ENCODE results near the gene C10orf67. TPM values are rescaled to one million over a fixed set of nuclear protein-coding genes. Genes with fewer than 3 reads are reported as not detected.

The C10orf67 gene
- total RNA-seq, 1 experiment from 2014 or later, result 0.13 TPM

DNA sequence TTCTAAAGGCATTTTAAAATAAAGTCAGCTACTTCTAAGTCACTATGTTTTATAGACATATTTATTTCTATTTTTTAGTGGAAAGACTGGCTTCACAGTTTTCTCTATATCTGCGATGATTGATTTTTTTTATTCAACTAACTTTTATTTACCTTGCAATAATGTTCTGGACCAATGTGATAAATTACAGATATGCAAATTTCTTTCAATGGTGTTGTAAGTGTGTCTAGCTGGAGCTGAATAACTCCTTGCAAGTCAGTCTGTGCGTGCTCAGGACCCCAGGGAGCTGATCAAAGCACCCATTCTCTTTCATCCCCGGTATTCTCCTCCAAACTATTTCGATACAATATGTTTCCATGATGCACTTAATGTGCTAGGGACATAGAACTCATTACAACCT, 142.8 kb downstream of the C10orf67 start:
- Histone ChIP-seq H3K9me3 (ENCODE audit: low read depth, low read length, poor library complexity, severe bottlenecking) (no peaks in the 10 kb centered on the region), H3K4me3 (ENCODE audit: low read depth, low read length, poor library complexity, severe bottlenecking) (no peak overlapping the region), H3K36me3 (ENCODE audit: insufficient read depth, low read length, poor library complexity, severe bottlenecking) (no peaks in the 10 kb centered on the region), H3K4me1 (ENCODE audit: insufficient read depth, low read length, poor library complexity, severe bottlenecking) (peaks cover 6% of the 10 kb centered on the region), H3K27me3 (replicated peaks; ENCODE audit: insufficient read depth, low read depth, low read length, poor library complexity) (peaks cover 99% of the 10 kb centered on the region), H3K27ac (ENCODE audit: low read depth, low read length, poor library complexity, severe bottlenecking) (no peak overlapping the region)
- intact Hi-C loops (cut with micrococcal nuclease; ENCODE audit: unreplicated experiment), result no loop called here
- no peak for DNase-seq (ENCODE audit: low spot score)
- POLR2A ChIA-PET (ENCODE audit: low non-redundant PET), result no interaction called here
- no TSS peak for BruUV-seq (replicated peaks)
- TF ChIP-seq, protein P1, sequence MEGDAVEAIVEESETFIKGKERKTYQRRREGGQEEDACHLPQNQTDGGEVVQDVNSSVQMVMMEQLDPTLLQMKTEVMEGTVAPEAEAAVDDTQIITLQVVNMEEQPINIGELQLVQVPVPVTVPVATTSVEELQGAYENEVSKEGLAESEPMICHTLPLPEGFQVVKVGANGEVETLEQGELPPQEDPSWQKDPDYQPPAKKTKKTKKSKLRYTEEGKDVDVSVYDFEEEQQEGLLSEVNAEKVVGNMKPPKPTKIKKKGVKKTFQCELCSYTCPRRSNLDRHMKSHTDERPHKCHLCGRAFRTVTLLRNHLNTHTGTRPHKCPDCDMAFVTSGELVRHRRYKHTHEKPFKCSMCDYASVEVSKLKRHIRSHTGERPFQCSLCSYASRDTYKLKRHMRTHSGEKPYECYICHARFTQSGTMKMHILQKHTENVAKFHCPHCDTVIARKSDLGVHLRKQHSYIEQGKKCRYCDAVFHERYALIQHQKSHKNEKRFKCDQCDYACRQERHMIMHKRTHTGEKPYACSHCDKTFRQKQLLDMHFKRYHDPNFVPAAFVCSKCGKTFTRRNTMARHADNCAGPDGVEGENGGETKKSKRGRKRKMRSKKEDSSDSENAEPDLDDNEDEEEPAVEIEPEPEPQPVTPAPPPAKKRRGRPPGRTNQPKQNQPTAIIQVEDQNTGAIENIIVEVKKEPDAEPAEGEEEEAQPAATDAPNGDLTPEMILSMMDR (conservative IDR thresholded peaks at IDR 0.05; ENCODE audit: low read depth, low read length), result no peak
- no peak for TF ChIP-seq EZH2 (IDR thresholded peaks at IDR 0.05; ENCODE audit: borderline replicate concordance, low read depth, low read length, poor library complexity, severe bottlenecking)
- CTCF ChIA-PET, result no interaction called here

DNA sequence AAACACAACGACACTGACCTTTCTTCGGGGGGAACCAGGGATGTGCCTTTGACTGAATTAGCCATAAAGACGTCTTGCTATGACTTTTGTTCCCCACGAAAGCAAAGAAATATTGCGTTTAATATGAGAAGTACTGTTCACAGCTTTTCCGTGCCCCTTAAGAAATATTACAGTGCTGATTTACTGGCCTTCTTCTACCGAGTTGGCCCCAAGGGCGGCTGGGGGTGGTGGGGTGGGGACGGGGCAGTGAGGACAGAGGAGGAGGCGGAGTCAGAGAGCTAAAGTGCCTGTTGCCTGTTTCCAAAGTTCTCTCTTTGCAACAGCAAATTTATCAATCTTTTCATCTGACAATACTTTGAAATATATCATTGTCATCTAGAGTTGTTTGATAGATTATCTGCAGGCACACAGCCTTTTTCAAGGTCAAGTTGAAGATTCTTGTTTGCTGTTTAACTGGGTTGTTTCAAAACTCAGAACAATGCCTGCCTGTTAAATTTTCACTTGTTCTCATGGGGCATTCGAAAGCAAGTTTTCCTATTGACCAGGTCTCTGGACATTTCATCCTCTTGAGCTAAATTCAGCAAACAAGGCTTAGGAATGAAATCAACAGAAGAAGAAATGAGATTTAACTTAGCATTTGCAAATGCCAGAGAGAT, 143.5 kb downstream of the C10orf67 start:
- peaks cover 100% of the 10 kb centered on the region for H3K27me3 ChIP-seq (replicated peaks; ENCODE audit: insufficient read depth, low read depth, low read length, poor library complexity)
- no peaks in the 10 kb centered on the region for H3K9me3 ChIP-seq (ENCODE audit: low read depth, low read length, poor library complexity, severe bottlenecking)
- no peaks in the 10 kb centered on the region for H3K36me3 ChIP-seq (ENCODE audit: insufficient read depth, low read length, poor library complexity, severe bottlenecking)
- ChIA-PET POLR2A (ENCODE audit: low non-redundant PET) (no interaction called here), CTCF (no interaction called here)
- no peak for TF ChIP-seq EZH2 (IDR thresholded peaks at IDR 0.05; ENCODE audit: borderline replicate concordance, low read depth, low read length, poor library complexity, severe bottlenecking)
- TF ChIP-seq, protein P1 (conservative IDR thresholded peaks at IDR 0.05; ENCODE audit: low read depth, low read length), result no peak
- H3K4me3 ChIP-seq (ENCODE audit: low read depth, low read length, poor library complexity, severe bottlenecking), result no peak overlapping the region
- intact Hi-C loops (cut with micrococcal nuclease; ENCODE audit: unreplicated experiment), result no loop called here
- no TSS peak for BruUV-seq (replicated peaks)
- no peak for DNase-seq (ENCODE audit: low spot score)
- H3K27ac ChIP-seq (ENCODE audit: low read depth, low read length, poor library complexity, severe bottlenecking), result no peak overlapping the region
- H3K4me1 ChIP-seq (ENCODE audit: insufficient read depth, low read length, poor library complexity, severe bottlenecking), result peaks cover 6% of the 10 kb centered on the region

DNA sequence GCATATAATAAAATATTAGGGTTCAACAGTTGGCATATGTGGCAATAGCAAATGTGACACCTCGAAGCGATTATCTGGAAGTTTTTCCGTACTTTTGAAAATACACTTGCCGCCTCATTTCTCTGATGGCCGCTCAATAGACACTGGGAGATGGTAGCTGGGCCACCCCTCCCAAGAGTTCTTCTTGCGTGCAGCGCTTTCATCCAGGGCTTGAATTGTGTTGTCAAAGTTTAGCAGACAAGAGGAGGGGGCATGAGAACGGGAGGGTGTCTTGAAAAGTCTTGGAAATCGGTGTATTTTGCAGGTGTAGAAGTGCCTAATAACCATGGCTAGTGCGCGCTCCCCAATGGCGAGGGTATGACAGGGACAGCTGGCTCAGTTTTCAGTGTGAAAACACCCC, 144.0 kb downstream of the C10orf67 start:
- intact Hi-C loops (cut with micrococcal nuclease; ENCODE audit: unreplicated experiment), result no loop called here
- no peaks in the 10 kb centered on the region for H3K36me3 ChIP-seq (ENCODE audit: insufficient read depth, low read length, poor library complexity, severe bottlenecking)
- POLR2A ChIA-PET (ENCODE audit: low non-redundant PET), result no interaction called here
- peaks cover 100% of the 10 kb centered on the region for H3K27me3 ChIP-seq (replicated peaks; ENCODE audit: insufficient read depth, low read depth, low read length, poor library complexity)
- H3K4me1 ChIP-seq (ENCODE audit: insufficient read depth, low read length, poor library complexity, severe bottlenecking), result peaks cover 6% of the 10 kb centered on the region
- TF ChIP-seq, protein P1 (conservative IDR thresholded peaks at IDR 0.05; ENCODE audit: low read depth, low read length), result no peak
- TF ChIP-seq EZH2 (IDR thresholded peaks at IDR 0.05; ENCODE audit: borderline replicate concordance, low read depth, low read length, poor library complexity, severe bottlenecking), result no peak
- no peak for DNase-seq (ENCODE audit: low spot score)
- H3K4me3 ChIP-seq (ENCODE audit: low read depth, low read length, poor library complexity, severe bottlenecking), result no peak overlapping the region
- no peak overlapping the region for H3K27ac ChIP-seq (ENCODE audit: low read depth, low read length, poor library complexity, severe bottlenecking)
- CTCF ChIA-PET, result no interaction called here
- no peaks in the 10 kb centered on the region for H3K9me3 ChIP-seq (ENCODE audit: low read depth, low read length, poor library complexity, severe bottlenecking)
- BruUV-seq (replicated peaks), result no TSS peak

Measured in A673 (cell line).